ENCODE data around the gene GMPPA. TPM values are rescaled to one million over a fixed set of nuclear protein-coding genes. Genes with fewer than 3 reads are reported as not detected.

Gene GMPPA
- total and polyA plus RNA-seq, 9 of the 15 experiments (the other 6 are each of a cell fraction or from before 2014, with no cell fraction given), result 7.0 to 101 (median 66.7) TPM

- Histone ChIP-seq H3K36me3 (ENCODE audit: control insufficient read depth, insufficient read depth, low read length) (peaks cover 5% of the 10 kb centered on the region; the same call in 1 of the 3 replicates), H3K9me3 (replicated peaks; ENCODE audit: control insufficient read depth, insufficient read depth, low read depth, low read length) (no peaks in the 10 kb centered on the region), H3K4me1 (replicated peaks in 1 of 2; ENCODE audit: control insufficient read depth in 2 of 2, insufficient read depth in 2 of 2, low read length in 2 of 2) (peaks cover 45 to 65% of the 10 kb centered on the region in 2 experiments), H3K9me1 (ENCODE audit: control insufficient read depth, insufficient read depth, low read length) (no peaks in the 10 kb centered on the region), H3K27ac (ENCODE audit: extremely low read depth, low read depth, low read length) (peak overlapping the region; percentile 95), H3K79me2 (ENCODE audit: control insufficient read depth, insufficient read depth, low read length) (peaks cover 50% of the 10 kb centered on the region), H3K4me3 (peak overlapping the region; percentile 64), H2AFZ (ENCODE audit: low read depth, low read length) (peak overlapping the region; percentile 85), H4K20me1 (replicated peaks; ENCODE audit: control insufficient read depth, insufficient read depth, low read length) (no peaks in the 10 kb centered on the region), H3K27me3 (ENCODE audit: control insufficient read depth in 2 of 2, insufficient read depth in 2 of 2, low read length in 2 of 2) (no peaks in the 10 kb centered on the region), H3K9ac (ENCODE audit: insufficient read depth in 1 of 2, low read depth in 2 of 2, low read length in 2 of 2) (peak overlapping the region; percentile 88 to 97), H3K4me2 (ENCODE audit: insufficient read depth, low read length) (peak overlapping the region; percentile 96)
- WGBS (ENCODE audit: insufficient coverage, low coverage, missing lambda C conversion rate), result 9% methylated on average over 30 of the region's 59 CpGs
- in situ Hi-C loops (cut with MboI), result no loop called here
- ChIA-PET CTCF (ENCODE audit: low intra/inter-chr PET ratio) (no interaction called here), POLR2A (interaction anchor here (1.2 to 4.9 kb wide), 4 partner anchors 11 to 22 kb away, joined by 4 to 37 read pairs (median 11); no protein-coding TSS in a partner anchor)
- ATAC-seq (peak; percentile 83), DNase-seq (ENCODE audit: extremely low read depth in 1 of 4, low spot score in 3 of 4) (peak; percentile 87 to 89 (median 88)), FAIRE-seq (peak; percentile 83)
- intact Hi-C loops (cut with micrococcal nuclease), result loop anchor here (1.0 kb wide), 3 partner anchors 13 to 29 kb away; no protein-coding TSS in a partner anchor
- BruUV-seq (replicated peaks), result no TSS peak
- TF ChIP-seq HNRNPL (IDR thresholded peaks at IDR 0.05; ENCODE audit: low read depth, low read length) (0 out of 2 replicates have a peak, but pooled peaks have one; percentile 27), AFF1 (IDR thresholded peaks at IDR 0.05; ENCODE audit: low read depth in 1 of 2, partially characterized antibody in 2 of 2) (no peak), DLX4 (CRISPR knock-in tag; IDR thresholded peaks at IDR 0.05) (no peak), RBM14 (IDR thresholded peaks at IDR 0.05; ENCODE audit: borderline replicate concordance, insufficient read depth, low read depth, low read length) (no peak), RAD51 (IDR thresholded peaks at IDR 0.05; ENCODE audit: borderline replicate concordance, low read depth) (no peak), PPARD (CRISPR knock-in tag; IDR thresholded peaks at IDR 0.05) (no peak), ZNF644 (tag; IDR thresholded peaks at IDR 0.05; ENCODE audit: low read depth) (no peak), SMARCC2 (IDR thresholded peaks at IDR 0.05; ENCODE audit: low read depth) (no peak), ZNF12 (CRISPR knock-in tag; IDR thresholded peaks at IDR 0.05) (no peak), KDM1A (IDR thresholded peaks at IDR 0.05) (peak in 1 of 2 experiments; percentile 47; a peak in 1 of 4 replicates), BMI1 (IDR thresholded peaks at IDR 0.05; ENCODE audit: low read length) (no peak), SRSF7 (optimal IDR thresholded peaks at IDR 0.05; ENCODE audit: low read depth, low read length) (no peak), ZBTB34 (CRISPR knock-in tag; IDR thresholded peaks at IDR 0.05) (no peak)
Measured at GRCh38 chr2:219497495-219498279, 1.0 kb upstream of the GMPPA start.

Data from K562 (cell line).